Measurements from ENCODE around the gene GTF2F2.

DNA sequence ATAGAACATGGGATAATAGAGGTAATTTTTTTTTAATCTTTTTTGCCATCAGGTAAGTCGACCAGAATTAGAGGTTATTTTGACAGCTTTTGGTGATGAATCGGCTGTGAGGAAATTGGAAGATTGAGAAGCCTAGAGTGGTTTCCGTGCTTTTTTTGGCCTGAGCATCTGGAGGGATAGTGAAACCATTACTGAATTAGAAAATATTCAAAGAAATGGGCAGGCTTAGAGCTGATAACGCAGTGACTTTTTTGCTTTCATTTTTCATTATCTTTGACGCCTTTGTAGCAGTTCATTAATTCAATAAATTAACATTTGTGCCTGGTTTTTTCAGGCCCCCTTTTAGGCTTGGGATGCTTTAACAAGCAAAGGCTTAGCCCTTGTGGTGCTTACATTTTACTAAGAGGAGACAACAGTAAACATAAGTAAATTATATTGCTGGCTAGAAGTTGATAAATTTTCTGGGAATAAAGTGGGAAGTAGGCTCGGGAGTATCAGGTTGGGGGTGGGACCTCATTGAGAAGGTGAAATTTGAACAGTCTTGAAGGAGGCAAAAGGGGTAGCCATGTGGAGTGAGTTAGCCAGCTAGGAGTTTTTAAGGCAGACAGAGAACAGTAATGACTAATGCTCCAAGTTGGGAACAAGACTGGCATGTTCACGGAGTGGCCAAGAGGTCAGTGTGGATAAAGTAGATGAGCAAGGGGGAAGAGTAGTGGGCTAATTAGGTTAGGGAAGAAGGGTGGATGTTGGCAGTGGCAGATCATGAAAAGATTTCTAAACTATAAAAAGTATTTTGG, 36.5 kb downstream of the GTF2F2 start:
- TF ChIP-seq, protein P1, sequence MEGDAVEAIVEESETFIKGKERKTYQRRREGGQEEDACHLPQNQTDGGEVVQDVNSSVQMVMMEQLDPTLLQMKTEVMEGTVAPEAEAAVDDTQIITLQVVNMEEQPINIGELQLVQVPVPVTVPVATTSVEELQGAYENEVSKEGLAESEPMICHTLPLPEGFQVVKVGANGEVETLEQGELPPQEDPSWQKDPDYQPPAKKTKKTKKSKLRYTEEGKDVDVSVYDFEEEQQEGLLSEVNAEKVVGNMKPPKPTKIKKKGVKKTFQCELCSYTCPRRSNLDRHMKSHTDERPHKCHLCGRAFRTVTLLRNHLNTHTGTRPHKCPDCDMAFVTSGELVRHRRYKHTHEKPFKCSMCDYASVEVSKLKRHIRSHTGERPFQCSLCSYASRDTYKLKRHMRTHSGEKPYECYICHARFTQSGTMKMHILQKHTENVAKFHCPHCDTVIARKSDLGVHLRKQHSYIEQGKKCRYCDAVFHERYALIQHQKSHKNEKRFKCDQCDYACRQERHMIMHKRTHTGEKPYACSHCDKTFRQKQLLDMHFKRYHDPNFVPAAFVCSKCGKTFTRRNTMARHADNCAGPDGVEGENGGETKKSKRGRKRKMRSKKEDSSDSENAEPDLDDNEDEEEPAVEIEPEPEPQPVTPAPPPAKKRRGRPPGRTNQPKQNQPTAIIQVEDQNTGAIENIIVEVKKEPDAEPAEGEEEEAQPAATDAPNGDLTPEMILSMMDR (IDR thresholded peaks at IDR 0.05): no peak
- no peak for TF ChIP-seq POLR2A (IDR thresholded peaks at IDR 0.05)
